ENCODE results near the gene CAMTA2. TPM values are rescaled to one million over a fixed set of nuclear protein-coding genes. Genes with fewer than 3 reads are reported as not detected.

CAMTA2 gene
- polyA plus RNA-seq, 3 donors = 7.1 to 88.9 (median 7.6) TPM

- peaks cover 37 to 72% of the 10 kb centered on the region in 2 donors for H3K36me3 ChIP-seq (replicated peaks in 1 of 2; ENCODE audit: control insufficient read depth in 1 of 2, insufficient read depth in 2 of 2, low read length in 2 of 2)
- peaks cover 8% of the 10 kb centered on the region for H3K79me2 ChIP-seq (ENCODE audit: insufficient read depth, low read length)
- peak; percentile 91 for TF ChIP-seq CTCF (IDR thresholded peaks at IDR 0.05)
- DNase-seq = peak in 2 of 3 donors; percentile 53 to 57
- H3K4me3 Mint-ChIP-seq = peak overlapping the region in 1 of 2 donors; percentile 1
- H3K4me1 Mint-ChIP-seq = peaks cover 64% of the 10 kb centered on the region
- H3K27ac Mint-ChIP-seq = peak overlapping the region; percentile 26 to 85 (median 70)
- H3K27ac ChIP-seq (ENCODE audit: low read depth in 1 of 2, low read length in 2 of 2) = peak overlapping the region in 1 of 2 donors; percentile 78
- no peaks in the 10 kb centered on the region for H3K27me3 ChIP-seq (ENCODE audit: control insufficient read depth in 2 of 2, insufficient read depth in 2 of 2, low read length in 2 of 2)
- H4K20me1 ChIP-seq (ENCODE audit: insufficient read depth, low read length) = peaks cover 10% of the 10 kb centered on the region
- no peak overlapping the region for H2AFZ ChIP-seq (ENCODE audit: insufficient read depth, low read depth, low read length, poor library complexity, severe bottlenecking)
- intact Hi-C loops (cut with micrococcal nuclease) = loop anchor here in 1 of 2 donors (5.0 kb wide), 1 partner anchor 82 kb away; no protein-coding TSS in a partner anchor
- 74% methylated on average over 3 of the region's 6 CpGs for WGBS (ENCODE audit: insufficient coverage)
- peaks cover 63 to 95% of the 10 kb centered on the region in 2 donors for H3K36me3 Mint-ChIP-seq
- no peaks in the 10 kb centered on the region for H3K27me3 Mint-ChIP-seq (ENCODE audit: low read depth in 3 of 3)
- no peak overlapping the region for H3K4me3 ChIP-seq (replicated peaks in 1 of 3; ENCODE audit: low read depth in 2 of 3, low read length in 3 of 3)
- peaks cover 0 to 2% (median 0%) of the 10 kb centered on the region in 7 donors for H3K9me3 Mint-ChIP-seq
- no peak overlapping the region for H3K9ac ChIP-seq (ENCODE audit: insufficient read depth, low read length, poor library complexity, severe bottlenecking)
- H3K9me3 ChIP-seq (replicated peaks in 1 of 2; ENCODE audit: control insufficient read depth in 1 of 2, insufficient read depth in 1 of 2, low read length in 2 of 2) = no peaks in the 10 kb centered on the region
- H3K4me1 ChIP-seq (ENCODE audit: control insufficient read depth in 1 of 2, insufficient read depth in 2 of 2, low read length in 2 of 2) = peaks cover 56 to 60% of the 10 kb centered on the region in 2 donors
- H3K4me2 ChIP-seq (replicated peaks; ENCODE audit: extremely low read depth, low read length, poor library complexity, severe bottlenecking) = no peak overlapping the region
These were observed 6.7 kb downstream of the CAMTA2 start for GRCh38 chr17:4980644-4981216.

- peaks cover 77% of the 10 kb centered on the region for H3K4me1 Mint-ChIP-seq
- H3K9me3 Mint-ChIP-seq = peaks cover 0 to 2% (median 0%) of the 10 kb centered on the region in 7 donors
- intact Hi-C loops (cut with micrococcal nuclease) = loop anchor here in 1 of 2 donors (5.0 kb wide), 2 partner anchors 41 to 66 kb away; no protein-coding TSS in a partner anchor
- no peaks in the 10 kb centered on the region for H3K9me3 ChIP-seq (replicated peaks in 1 of 2; ENCODE audit: control insufficient read depth in 1 of 2, insufficient read depth in 1 of 2, low read length in 2 of 2)
- H3K27ac ChIP-seq (ENCODE audit: low read depth in 1 of 2, low read length in 2 of 2) = peak overlapping the region; percentile 30 to 78
- peak overlapping the region; percentile 34 to 70 for H3K4me3 Mint-ChIP-seq
- peaks cover 74 to 98% of the 10 kb centered on the region in 2 donors for H3K36me3 Mint-ChIP-seq
- peaks cover 6% of the 10 kb centered on the region for H3K79me2 ChIP-seq (ENCODE audit: insufficient read depth, low read length)
- peak overlapping the region; percentile 58 for H3K4me2 ChIP-seq (replicated peaks; ENCODE audit: extremely low read depth, low read length, poor library complexity, severe bottlenecking)
- no peak for TF ChIP-seq CTCF (IDR thresholded peaks at IDR 0.05)
- H3K9ac ChIP-seq (ENCODE audit: insufficient read depth, low read length, poor library complexity, severe bottlenecking) = peak overlapping the region; percentile 10
- H3K4me3 ChIP-seq (replicated peaks in 1 of 3; ENCODE audit: low read depth in 2 of 3, low read length in 3 of 3) = peak overlapping the region in 1 of 3 experiments; percentile 49
- H4K20me1 ChIP-seq (ENCODE audit: insufficient read depth, low read length) = peaks cover 12% of the 10 kb centered on the region
- H3K27me3 ChIP-seq (ENCODE audit: control insufficient read depth in 2 of 2, insufficient read depth in 2 of 2, low read length in 2 of 2) = no peaks in the 10 kb centered on the region
- H3K27ac Mint-ChIP-seq = peak overlapping the region; percentile 79 to 92 (median 88)
- peaks cover 66 to 68% of the 10 kb centered on the region in 2 donors for H3K4me1 ChIP-seq (ENCODE audit: control insufficient read depth in 1 of 2, insufficient read depth in 2 of 2, low read length in 2 of 2)
- H3K36me3 ChIP-seq (replicated peaks in 1 of 2; ENCODE audit: control insufficient read depth in 1 of 2, insufficient read depth in 2 of 2, low read length in 2 of 2) = peaks cover 39 to 77% of the 10 kb centered on the region in 2 donors
- H2AFZ ChIP-seq (ENCODE audit: insufficient read depth, low read depth, low read length, poor library complexity, severe bottlenecking) = no peak overlapping the region
- peak; percentile 61 to 86 (median 77) for DNase-seq
- H3K27me3 Mint-ChIP-seq (ENCODE audit: low read depth in 3 of 3) = no peaks in the 10 kb centered on the region
These were observed 8.7 kb downstream of the CAMTA2 start for GRCh38 chr17:4978726-4979125.
